Upper lobe of left lung (tissue), 4 donors: ENCODE measurements around the gene SYTL5.

Experiments
- POLR2A ChIP-seq, 4 donors: fragments of 450-650 bp; IDR thresholded peaks; one replicate each; pipeline ENCODE4 v1.5.1; 2016 to 2017; ENCODE audit warnings: antibody characterized with exemption in 4 of 4, mild to moderate bottlenecking in 2 of 4
- POLR2AphosphoS5 ChIP-seq, 2 donors: sonication (generic); formaldehyde crosslinking; IDR thresholded peaks; one replicate each; pipeline ENCODE4 v1.5.1; 2017; ENCODE audit warnings: antibody characterized with exemption in 2 of 2
- TF ChIP-seq, protein P1 (sequence below), 6 experiments: fragments of 450-650 bp in 4 of 6; fragments of 200-600 bp in 2 of 6; sonication (generic) in 2 of 6; IDR thresholded peaks; one replicate each; pipeline ENCODE4 v1.5.1; 2016 to 2019; ENCODE audit warnings: antibody characterized with exemption in 6 of 6

- TF ChIP-seq, protein P1, sequence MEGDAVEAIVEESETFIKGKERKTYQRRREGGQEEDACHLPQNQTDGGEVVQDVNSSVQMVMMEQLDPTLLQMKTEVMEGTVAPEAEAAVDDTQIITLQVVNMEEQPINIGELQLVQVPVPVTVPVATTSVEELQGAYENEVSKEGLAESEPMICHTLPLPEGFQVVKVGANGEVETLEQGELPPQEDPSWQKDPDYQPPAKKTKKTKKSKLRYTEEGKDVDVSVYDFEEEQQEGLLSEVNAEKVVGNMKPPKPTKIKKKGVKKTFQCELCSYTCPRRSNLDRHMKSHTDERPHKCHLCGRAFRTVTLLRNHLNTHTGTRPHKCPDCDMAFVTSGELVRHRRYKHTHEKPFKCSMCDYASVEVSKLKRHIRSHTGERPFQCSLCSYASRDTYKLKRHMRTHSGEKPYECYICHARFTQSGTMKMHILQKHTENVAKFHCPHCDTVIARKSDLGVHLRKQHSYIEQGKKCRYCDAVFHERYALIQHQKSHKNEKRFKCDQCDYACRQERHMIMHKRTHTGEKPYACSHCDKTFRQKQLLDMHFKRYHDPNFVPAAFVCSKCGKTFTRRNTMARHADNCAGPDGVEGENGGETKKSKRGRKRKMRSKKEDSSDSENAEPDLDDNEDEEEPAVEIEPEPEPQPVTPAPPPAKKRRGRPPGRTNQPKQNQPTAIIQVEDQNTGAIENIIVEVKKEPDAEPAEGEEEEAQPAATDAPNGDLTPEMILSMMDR (IDR thresholded peaks at IDR 0.05) = no peak
- TF ChIP-seq POLR2AphosphoS5 (IDR thresholded peaks at IDR 0.05) (no peak), POLR2A (IDR thresholded peaks at IDR 0.05) (no peak)
Observed at GRCh38 chrX:38102875-38103274, 96.5 kb downstream of the SYTL5 start.
